ENCODE data around the gene HMX3. TPM values are rescaled to one million over a fixed set of nuclear protein-coding genes. Genes with fewer than 3 reads are reported as not detected.

HMX3 gene
- total and polyA plus RNA-seq, 2 of the 8 experiments (the other 6 are each of a cell fraction or from before 2014, with no cell fraction given): 0.05 TPM; not detected in 1

DNA sequence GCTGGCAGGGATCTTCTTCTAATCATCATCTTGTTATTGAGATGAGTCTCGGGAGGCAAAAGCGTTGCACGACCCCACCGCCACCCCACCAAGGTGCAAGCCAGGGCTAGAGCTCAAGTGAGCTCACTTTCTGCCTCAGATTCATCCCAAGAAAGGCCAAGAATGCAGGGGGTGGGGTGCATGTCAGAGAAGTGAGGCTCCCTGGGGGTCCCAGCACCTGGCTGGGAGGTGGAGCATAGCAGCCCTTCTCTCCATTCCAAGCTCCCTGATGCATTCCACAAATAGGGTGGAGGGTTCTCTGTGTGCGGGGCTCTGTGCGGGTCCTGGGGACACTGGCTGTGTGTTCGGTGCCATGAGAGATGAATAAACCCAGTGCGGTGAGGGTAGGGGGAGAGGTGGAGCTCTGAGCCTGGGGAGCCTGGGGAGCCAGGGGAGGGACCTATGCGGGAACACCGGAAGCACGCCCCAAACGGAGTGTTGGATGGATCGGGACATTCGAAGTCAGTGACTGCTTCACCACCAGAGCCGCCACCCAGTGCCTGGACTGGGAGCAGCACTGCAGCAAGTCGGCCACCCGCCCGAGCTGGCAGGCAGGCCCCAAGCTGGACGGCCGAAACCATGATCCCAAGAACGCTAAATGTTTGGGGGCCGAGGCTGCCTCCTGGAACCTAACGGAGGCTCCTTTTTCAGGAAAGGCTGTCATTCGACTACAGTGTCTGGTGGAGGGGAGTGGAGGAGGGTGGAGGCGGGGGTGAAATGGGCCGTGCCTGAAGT lies 17.9 kb upstream of the HMX3 start (continued):
- TF ChIP-seq TAF1 (IDR thresholded peaks at IDR 0.05; ENCODE audit: low read depth, low read length) (no peak; the same call in 1 of the 2 replicates), RAD21 (IDR thresholded peaks at IDR 0.05 in 1 of 2, conservative IDR thresholded peaks at IDR 0.05 in 1 of 2; ENCODE audit: low read depth in 2 of 2, low read length in 2 of 2) (peak; percentile 27 to 45; a peak in 3 of 4 replicates), TEAD4 (IDR thresholded peaks at IDR 0.05; ENCODE audit: low read depth, low read length) (peak; percentile 86), GTF2F1 (IDR thresholded peaks at IDR 0.05; ENCODE audit: borderline replicate concordance, low read depth, low read length) (no peak; the same call in 1 of the 2 replicates), SIRT6 (IDR thresholded peaks at IDR 0.05; ENCODE audit: low read length) (no peak), EZH2 (IDR thresholded peaks at IDR 0.05; ENCODE audit: low read depth, low read length, severe bottlenecking) (no peak), POLR2A (IDR thresholded peaks at IDR 0.05; ENCODE audit: control extremely low read depth in 1 of 2, low read depth in 2 of 2, low read length in 2 of 2) (peak in 1 of 2 experiments; percentile 50; a peak in 1 of 3 replicates), JUND (IDR thresholded peaks at IDR 0.05; ENCODE audit: low read length) (0 out of 2 replicates have a peak, but pooled peaks have one; percentile 21), CBX5 (IDR thresholded peaks at IDR 0.05; ENCODE audit: low read depth, low read length) (no peak), EP300 (IDR thresholded peaks at IDR 0.05; ENCODE audit: borderline replicate concordance in 1 of 2, low read depth in 2 of 2, low read length in 2 of 2) (peak in 1 of 2 experiments; percentile 58; a peak in 1 of 3 replicates), ASH2L (IDR thresholded peaks at IDR 0.05; ENCODE audit: low read length) (peak; percentile 87), RFX5 (IDR thresholded peaks at IDR 0.05; ENCODE audit: borderline replicate concordance, low read depth, low read length) (no peak), MAX (IDR thresholded peaks at IDR 0.05) (peak; percentile 94), BCL11A (IDR thresholded peaks at IDR 0.05; ENCODE audit: low read depth in 2 of 2, low read length in 2 of 2) (no peak), GABPA (IDR thresholded peaks at IDR 0.05; ENCODE audit: borderline replicate concordance, insufficient read depth, low read length) (no peak), SIN3A (conservative IDR thresholded peaks at IDR 0.05 in 1 of 2, IDR thresholded peaks at IDR 0.05 in 1 of 2; ENCODE audit: low read depth in 1 of 2, low read length in 2 of 2) (peak in 1 of 2 experiments; percentile 29; a peak in 1 of 4 replicates), TAF7 (optimal IDR thresholded peaks at IDR 0.05; ENCODE audit: borderline replicate concordance, low read depth, low read length) (no peak)
